Measurements from ENCODE around the gene VENTX.

VENTX gene

GRCh38 chr10:133202778-133203651, 34.6 kb upstream of the VENTX start:
- no peak for DNase-seq

- no peak for DNase-seq
These were observed 33.9 kb upstream of the VENTX start for GRCh38 chr10:133203652-133204195.

GRCh38 chr10:133204226-133205015, 33.2 kb upstream of the VENTX start:
- no peak for DNase-seq

DNA sequence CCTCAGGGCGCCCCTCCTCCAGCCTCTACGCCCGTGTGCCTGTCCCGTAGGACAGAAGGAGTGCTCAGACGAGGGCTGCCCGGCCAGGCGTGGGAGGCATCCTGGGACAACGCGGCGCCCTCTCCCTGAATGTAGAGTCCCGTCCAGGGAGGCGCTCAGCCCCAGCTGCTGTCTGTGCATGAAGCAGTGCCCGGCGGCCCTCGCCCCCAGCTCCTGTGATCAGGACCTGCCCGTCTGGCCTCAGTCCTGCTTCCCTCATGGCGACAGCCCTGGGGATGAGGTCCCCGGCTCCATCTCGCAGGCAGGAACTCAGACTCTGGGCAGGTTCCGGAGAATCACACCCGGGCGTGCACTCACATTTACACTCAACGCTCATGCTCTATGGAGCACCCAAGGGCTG, 32.5 kb upstream of the VENTX start:
- no peak for DNase-seq

DNA sequence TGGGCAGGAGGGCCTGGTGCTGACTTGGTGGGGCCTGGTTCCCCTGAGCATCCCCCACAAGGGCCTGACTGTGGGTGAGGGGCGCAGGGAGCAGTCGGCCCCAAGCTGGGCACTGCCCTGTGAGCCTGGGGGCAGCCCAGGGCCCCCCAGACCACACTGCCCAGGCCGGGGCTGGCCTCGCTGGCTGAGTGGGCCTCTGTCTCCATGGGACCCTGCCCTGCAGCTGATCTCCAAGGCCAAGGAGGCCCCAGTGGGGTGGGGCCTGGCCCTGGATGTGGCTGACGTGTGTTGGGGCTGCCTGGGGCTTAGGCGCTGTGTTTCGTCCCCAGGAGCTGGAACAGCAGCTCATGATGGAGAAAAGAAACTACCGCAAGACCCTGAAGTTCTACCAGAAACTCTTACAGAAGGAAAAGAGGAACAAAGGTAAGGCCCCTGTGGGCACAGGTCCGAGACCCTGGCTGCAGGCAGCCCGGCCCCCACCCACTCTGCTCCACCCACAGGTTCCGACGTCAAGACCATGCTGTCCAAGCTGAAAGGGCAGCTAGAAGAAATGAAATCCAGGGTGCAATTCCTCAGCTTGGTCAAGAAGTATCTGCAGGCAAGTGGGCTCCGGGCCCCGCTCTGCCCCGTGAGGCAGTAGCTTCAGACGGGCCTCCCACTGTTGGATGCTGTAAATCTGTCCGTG, 31.2 kb upstream of the VENTX start:
- DNase-seq: no peak

DNA sequence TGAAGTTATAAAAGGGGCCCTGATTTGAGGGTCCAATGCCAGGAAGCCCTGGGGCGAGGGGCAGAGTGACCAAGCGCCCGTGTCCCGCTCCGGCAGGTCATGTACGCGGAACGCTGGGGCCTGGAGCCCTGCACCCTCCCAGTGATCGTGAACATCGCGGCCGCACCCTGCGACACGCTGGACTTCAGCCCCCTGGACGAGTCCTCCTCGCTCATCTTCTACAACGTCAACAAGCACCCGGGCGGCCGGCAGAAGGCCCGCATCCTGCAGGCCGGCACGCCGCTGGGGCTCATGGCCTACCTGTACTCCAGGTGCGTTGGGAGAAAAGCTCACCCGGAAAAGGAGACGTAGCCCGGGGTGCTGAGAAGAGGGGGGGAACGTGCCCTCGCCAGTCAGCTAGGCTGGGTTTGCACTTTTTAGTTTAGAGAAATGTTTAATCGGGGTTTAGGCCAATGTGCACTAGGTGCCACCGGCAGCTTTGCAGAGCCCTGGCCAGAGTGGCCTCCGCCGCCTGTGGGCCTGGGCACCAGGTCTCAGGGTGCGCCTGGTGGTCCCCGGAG, 30.5 kb upstream of the VENTX start:
- no peak for DNase-seq

DNA sequence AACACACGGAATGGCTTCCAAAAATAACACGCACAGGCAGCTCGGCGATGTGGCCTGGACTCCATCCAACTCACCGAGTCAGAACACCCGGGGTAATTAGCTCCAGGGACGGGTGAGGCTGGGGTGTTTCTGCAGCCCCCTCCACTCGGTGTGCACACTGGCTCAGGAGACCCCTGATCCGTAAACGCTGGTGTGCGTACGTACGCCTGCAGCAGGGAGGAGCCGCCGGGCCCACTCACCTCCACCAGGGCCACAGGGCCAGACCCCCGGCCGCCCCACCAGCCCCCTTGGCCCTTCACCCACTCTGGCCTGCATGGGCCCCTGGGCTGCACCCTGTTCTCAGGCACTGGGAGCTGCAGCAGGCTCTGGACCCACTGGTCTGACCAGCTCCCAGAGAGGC, 30.0 kb upstream of the VENTX start:
- DNase-seq: no peak

GRCh38 chr10:133208466-133208865, 29.2 kb upstream of the VENTX start:
- no peak for DNase-seq

DNA sequence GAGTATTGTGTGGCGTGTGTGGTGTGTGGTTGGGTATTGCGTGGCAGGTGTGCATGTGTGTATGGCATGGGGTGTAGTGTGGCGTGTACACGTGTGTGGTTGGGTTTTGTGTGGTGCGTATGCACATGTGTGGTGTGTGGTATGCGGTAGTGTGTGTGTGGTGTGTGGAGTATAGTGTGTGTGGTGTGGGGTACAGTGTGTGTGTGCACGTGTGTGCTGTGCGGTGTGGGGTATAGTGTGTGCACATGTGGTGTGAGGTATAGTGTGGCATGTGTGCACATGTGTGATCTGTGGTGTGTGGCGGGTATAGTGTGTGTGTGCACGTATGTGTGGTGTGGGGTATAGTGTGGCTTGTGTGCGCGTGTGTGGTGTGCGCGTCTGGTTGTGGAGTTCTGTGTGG, 28.5 kb upstream of the VENTX start:
- DNase-seq: no peak

GRCh38 chr10:133209641-133210040, 28.0 kb upstream of the VENTX start:
- no peak for DNase-seq

DNA sequence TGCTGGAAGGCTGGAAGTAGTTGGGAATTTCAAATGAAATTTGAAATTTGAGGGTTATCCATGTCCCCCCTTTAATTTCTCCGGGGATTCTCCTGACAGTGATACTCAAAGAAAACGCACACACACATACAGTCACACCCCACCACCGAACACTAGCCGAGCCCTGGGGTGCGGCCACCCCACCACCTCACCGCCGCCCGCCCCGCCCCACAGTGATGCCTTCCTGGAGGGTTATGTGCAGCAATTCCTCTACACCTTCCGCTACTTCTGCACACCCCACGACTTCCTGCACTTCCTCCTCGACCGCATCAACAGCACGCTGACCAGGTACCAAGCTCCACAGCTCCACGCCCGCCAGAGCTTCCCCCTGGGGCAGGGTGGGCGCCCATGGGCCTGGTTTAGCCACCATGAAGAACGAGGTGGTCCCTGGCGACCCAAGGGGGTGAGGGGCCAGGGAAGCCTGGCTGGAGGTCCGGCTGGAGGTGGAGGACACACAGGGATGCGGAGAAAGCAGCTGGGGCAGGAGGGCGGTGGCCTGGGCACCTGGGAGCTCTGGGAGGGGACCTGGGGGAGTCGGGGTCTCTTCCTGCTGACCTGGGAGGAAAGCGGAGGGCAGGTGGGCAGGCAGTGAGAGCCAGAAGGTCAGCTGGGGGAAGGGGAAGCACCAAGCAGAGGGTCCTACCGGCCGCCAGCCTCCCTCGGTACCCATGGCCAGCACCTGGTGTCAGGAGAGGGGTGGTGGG, 27.1 kb upstream of the VENTX start:
- DNase-seq: no peak

- DNase-seq: no peak
These were observed 26.4 kb upstream of the VENTX start for GRCh38 chr10:133211141-133211830.

DNA sequence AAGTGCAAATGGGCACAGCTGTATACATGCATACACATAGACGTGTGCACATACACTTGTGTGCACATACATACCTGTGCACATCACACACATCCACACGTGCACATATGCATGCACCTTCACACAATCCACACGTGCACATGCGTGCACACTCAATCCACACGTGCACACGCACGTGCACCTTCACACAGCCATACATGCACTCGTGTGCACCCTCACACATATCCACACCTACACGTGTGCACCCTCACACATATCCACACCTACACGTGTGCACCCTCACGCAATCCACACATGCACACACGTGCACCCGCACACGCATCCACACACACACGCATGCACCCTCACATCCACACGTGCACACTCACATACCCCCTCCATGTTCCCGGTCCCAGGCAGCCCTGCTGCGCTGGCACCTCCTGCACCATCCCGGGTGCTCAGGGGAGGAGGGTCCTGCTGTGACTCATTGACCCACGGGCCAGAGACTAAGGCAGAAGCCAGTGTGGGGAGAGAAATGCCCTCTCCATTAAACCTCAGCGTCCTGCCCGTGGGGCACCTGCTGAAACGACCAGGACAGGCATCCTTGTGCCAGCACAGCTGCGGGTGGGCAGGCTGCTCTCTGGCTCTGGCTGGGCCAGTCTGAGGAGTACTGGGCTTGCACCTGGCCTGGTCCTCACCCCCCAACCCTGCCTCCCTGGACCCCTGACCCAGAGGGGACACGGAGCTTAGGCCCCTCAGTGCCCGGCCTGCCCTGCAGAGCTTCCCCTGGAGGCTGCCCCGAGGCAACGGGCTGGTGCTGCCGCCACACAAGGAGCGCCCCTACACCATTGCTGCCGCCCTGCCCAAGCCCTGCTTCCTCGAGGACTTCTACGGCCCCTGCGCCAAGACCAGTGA, 25.4 kb upstream of the VENTX start:
- DNase-seq: no peak

DNA sequence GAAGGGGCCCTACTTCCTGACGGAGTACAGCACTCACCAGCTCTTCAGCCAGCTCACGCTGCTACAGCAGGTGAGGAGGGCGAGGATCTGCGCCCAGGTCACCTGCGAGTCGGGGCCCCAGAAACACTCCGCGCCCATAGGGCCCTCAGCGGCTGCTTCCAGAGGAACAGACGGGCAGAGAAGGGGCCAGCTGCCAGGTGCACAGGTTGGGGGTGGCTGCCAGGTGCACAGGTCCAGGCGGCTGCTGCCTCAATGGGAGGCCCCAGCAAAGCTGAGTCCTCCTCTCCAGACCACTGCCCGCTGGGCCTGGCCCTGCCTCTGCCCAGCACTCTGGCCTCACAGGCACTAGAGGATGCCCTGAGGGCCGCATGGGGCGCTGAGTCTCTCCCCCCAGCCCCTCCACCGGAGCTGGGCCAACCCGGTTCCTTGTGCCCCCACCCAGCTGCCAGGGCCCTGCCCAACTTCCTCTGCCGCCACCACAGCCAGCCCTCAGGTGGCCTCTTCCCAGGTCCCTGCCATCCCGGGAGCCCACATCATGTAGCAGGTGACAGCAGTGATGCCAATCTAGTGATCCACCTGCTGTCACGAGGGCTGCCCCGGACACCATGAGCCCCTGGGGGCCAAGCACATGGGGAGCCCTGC, 24.7 kb upstream of the VENTX start:
- no peak for DNase-seq

DNA sequence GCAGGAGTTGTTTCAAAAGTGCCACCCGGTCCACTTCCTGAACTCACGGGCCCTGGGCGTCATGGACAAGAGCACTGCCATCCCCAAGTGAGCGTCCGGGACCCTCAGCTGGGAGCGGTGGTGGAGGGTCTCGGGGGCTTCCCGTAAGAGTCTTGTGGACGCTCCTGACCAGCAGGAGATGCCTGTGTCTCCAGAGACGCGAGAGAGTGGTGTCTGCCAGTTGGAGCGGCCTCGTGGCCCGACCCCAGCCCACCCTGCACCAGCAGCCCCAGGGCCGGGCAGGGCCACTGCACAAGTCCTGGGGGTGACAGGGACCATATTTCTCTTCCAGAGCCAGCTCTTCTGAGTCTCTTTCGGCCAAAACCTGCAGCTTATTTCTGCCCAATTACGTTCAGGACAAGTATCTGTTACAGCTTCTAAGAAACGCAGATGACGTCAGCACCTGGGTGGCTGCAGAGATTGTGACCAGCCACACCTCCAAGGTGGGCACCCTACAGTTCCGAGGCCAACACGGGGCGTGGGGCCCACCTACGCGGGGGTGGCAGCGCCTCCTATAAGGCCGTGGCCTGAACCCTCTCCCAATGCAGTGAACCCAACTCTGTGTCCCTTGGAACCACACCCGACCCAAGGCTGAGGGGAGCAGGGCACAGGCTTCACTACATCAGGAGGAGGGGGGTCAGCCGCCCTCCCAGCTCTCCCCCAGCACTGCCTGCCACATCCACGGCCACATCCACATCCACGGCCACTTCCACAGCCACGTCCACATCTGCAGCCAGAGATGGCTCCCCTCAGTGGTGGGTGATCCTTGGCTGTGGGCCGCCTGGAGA, 23.8 kb upstream of the VENTX start:
- no peak for DNase-seq

DNA sequence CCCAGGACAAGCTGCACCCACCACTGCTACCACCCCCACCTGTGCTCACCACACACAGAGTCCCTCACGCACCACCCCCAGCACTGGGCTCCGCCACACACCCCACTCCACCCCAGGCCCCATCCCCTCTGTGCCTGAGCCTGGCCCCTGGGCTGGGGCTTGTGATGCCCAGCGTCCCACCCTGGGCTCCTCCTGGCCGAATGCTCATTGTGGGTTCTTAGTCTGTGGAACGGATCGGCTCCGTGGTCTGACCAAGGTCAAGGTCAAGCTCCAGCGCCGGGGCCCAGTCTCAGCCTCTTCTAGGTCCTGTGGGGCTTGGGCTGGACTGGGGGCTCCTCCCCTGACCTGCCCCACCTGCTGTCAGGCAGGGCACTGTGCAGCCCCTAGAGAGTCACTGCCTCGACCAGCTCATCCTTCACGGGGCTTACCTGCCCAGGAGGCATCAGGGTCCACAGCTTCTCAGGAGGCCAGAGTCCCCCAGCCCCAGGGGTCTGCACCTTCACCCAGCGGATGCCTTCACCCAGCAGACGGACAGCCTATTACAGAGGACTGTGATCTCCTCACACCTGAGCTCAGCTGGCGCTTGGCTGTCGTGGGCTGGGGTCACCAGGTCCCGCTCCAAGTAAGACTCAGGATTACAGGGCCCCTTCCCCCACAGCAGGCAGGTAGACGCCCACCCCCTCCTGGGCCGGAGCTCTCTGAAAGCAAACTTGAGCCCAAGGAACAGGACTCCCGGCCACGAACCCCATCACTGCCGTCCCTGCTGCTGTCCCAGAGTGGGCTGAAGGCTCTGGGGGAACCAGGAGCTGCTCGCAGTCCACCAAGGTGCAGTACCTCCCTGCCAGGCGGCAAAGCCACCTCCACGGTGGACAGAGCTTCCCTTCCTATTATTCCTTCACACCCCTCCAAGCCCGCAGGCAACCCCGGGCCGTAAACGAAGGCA, 22.9 kb upstream of the VENTX start:
- DNase-seq: no peak

DNA sequence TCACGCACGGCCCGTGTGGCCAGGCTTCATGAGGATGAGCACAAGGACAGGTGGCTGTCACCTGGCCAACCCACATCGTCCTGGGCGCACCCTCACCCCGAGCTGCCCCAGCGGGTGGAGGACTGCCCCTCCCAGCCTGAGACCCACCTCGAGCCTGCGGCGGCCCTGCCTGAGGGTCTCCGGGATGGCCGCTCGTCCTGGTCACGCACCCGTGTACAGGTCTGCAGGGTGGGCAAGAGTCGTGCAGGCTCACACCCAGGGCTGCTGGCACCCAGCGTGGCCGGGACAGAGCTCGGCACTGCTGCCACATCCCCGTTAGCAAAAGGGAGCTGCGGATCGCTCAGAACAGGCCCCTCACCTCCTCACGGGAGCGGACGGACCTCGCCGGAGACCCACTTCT, 22.1 kb upstream of the VENTX start:
- DNase-seq: no peak

- no peak for DNase-seq
These were observed 20.9 kb upstream of the VENTX start for GRCh38 chr10:133216776-133217175.

Measured in activated CD4-positive, alpha-beta T cell treated with anti-CD3 and anti-CD28 coated beads, Interleukin-2, amount 50 U/mL, for 1 hour (primary cell).